ENCODE measurements around the gene LSAMP. TPM values are rescaled to one million over a fixed set of nuclear protein-coding genes. Genes with fewer than 3 reads are reported as not detected.
"Not testable (repeated sequence)": the region's sequence is repeated elsewhere in the genome, so short reads cannot be mapped to it uniquely, and the experiment has no call there.

LSAMP gene
- total RNA-seq, 1 donor from 2014 or later = 5.0 TPM

DNA sequence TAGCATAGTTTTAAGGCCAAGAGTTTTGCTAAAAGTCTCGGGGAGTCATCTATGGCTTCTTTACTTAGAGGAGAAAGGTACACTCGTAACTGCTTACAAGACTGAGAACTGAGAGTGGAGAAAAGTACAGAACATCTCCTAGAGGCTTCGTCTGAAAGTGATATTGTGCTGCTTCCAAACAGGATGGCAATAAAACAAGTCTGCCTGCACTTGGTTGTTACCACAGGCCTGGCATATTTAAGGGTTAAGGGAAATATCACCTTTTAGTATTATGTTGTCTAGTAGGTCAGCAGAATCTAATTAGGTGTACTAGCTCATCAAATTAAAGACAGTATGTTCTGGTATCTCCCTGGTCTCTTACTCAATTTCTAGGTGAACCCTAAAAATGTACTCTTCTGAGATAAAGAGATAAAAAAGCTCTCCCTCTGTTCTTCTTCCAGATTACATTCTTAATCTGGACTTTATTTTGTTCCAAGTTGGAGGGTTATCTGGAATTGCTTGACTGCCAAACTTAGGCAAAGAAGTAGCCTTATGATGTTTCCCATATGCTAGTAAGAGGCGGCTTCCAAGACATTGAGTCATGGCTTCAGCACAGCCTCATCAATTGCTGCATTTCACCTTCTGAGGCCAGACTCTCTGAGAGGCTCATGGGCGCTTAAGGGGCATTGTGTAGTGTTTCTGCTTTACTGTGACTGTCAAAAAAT, 181.3 kb downstream of the LSAMP start:
- no peak for DNase-seq (ENCODE audit: missing footprints)
- intact Hi-C loops (cut with DNase I) = no loop called here
- ATAC-seq = peak; percentile 84

GRCh38 chr3:116260491-116260890, 184.8 kb downstream of the LSAMP start:
- intact Hi-C loops (cut with DNase I) = no loop called here
- DNase-seq (ENCODE audit: missing footprints) (no peak), ATAC-seq (no peak)

DNA sequence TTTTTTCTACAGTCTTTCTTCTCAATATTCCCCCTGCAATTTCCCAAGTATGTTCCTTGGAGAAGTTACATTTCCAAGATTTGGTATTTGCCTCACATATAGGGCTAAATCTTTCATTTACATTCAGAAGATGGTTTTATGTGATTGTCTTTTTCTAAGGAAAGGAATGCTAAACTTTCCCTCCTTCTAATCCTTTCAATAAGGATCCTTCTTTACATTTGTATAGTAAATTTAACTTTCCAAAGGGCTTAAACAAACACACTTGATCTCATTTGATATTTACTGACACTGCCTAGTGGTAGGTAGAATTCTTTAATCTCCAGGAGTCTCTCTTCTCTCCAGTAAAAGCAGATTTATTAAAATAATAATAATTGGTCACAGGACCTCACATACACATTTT, 185.3 kb downstream of the LSAMP start:
- intact Hi-C loops (cut with DNase I) = no loop called here
- no peak for ATAC-seq
- no peak for DNase-seq (ENCODE audit: missing footprints)

- no peak for DNase-seq (ENCODE audit: missing footprints)
- intact Hi-C loops (cut with DNase I) = no loop called here
- no peak for ATAC-seq
Observed at GRCh38 chr3:116256843-116257485, 188.3 kb downstream of the LSAMP start.

DNA sequence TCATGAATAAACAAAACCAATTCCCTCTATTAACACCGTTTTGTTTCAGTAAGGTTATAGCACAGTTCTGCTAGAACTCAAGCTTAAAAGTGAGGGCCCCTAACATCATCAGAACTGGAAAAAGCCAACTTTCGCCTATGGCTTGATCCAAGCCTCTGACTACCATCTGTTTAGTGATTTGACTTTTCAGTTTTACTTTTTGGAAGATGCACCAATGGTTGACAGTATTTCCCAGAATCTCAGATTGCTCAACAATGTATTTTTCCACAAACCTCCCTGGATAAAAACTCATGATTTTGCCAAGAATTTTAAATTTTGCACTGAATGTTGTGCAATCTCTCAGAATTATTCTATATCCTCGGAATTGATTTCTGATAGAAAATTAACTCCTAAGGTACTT, 190.7 kb downstream of the LSAMP start:
- intact Hi-C loops (cut with DNase I) = no loop called here
- ATAC-seq (peak; percentile 83), DNase-seq (ENCODE audit: missing footprints) (no peak)

- DNase-seq (ENCODE audit: missing footprints) (no peak), ATAC-seq (no peak)
- intact Hi-C loops (cut with DNase I) = no loop called here
Observed at GRCh38 chr3:116253511-116253910, 191.8 kb downstream of the LSAMP start.

DNA sequence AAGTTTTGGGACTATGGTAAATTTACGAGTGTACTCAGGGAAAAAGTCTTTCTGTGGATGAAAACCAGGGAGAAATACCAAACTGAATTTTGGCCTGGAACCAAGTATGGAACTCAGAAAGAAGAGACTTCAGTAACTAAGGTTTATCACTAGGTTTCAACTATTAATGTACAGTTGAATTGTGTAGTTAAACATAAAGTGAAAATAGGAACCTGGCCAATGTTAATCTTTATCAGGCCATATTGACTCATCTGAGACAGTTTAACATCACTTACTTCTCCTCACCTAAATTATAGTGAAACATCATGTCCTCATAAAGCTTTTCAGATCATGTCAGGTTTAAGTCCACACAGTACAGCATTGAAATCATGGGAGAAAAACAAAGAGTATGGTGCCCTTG, 197.7 kb downstream of the LSAMP start:
- DNase-seq (ENCODE audit: missing footprints) (no peak), ATAC-seq (no peak)
- intact Hi-C loops (cut with DNase I) = no loop called here

- ATAC-seq = no peak
- intact Hi-C loops (cut with DNase I) = no loop called here
- no peak for DNase-seq (ENCODE audit: missing footprints)
Observed at GRCh38 chr3:116246406-116246980, 198.8 kb downstream of the LSAMP start.

- intact Hi-C loops (cut with DNase I) = no loop called here
- ATAC-seq (no peak), DNase-seq (ENCODE audit: missing footprints) (no peak)
Observed at GRCh38 chr3:116242825-116243224, 202.5 kb downstream of the LSAMP start.

DNA sequence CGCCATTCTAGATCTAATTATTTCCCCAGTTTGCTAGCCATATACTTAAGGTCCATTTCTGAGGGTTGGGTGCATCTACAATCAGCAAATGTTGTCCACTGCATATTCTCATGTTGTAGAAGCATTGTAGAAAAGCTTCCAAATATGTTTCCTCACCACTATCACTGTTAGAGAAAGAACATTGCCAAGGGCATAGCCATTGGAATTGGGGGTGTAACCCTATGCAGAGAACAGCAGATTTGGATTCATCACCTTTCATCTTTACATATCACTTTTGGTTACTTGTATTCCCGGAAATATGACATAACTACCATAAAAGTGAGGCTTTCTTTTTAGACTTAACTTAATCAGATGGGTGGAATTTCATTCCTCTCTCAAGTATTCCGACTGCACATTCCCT, 203.6 kb downstream of the LSAMP start:
- ATAC-seq (no peak), DNase-seq (ENCODE audit: missing footprints) (no peak)
- intact Hi-C loops (cut with DNase I) = no loop called here

DNA sequence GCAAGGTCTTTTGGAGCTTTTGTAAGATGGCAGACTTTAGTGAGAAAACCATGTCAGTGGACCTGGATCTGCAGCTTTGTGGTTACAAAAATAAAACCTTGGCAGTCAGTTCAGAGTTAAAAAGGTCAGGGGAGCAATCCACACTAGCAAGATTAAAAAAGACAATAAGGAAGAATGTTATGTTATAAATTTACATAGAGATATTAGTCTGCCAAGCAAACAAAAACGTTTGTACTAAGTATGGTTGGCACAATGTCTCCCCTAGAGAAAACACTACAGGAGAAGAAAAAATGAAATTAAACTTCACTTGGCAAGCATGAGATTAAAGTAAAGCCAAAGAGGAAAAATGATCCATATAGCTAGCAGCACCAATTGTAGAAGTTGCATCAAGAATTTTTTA, 205.0 kb downstream of the LSAMP start:
- DNase-seq (ENCODE audit: missing footprints) (no peak), ATAC-seq (no peak)
- intact Hi-C loops (cut with DNase I) = no loop called here

DNA sequence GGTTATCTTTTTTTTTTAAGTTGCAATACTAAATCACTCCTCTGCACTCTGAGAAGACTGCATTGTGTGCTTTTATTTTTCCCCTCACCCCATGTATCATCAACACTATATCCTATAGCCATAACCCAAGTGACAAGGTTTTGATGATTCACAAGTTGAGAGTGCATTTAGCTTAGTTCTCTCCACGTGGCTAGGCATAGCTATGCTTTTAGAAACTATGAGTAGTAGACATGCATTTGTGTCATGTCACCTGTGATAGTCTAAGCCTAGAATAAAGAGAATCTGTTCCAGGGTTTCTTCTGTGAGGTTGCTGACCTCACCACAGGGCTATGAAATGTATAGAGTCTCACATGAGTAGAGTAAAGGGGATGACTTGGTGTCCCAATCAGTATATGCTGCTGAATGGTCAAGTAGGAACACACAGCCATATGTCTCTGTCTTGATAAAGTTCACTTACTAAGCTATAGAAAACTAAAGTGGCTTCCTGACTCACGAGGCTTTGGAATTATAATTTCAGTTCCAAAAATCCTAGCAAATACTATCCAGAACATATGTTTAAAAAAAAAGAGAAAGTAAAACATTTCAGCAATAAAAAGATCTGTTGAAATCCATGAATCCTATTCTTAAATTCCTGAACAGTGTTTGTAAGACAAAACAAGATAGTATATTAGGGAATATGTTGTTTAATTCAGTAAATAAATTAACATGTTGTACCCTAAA, 206.3 kb downstream of the LSAMP start:
- DNase-seq (ENCODE audit: missing footprints) = no peak
- no peak for ATAC-seq
- intact Hi-C loops (cut with DNase I) = no loop called here

- DNase-seq (ENCODE audit: missing footprints) = no peak
- intact Hi-C loops (cut with DNase I) = no loop called here
- peak; percentile 16 for ATAC-seq
Observed at GRCh38 chr3:116233711-116234357, 211.5 kb downstream of the LSAMP start.

GRCh38 chr3:116230431-116231020, 214.8 kb downstream of the LSAMP start:
- intact Hi-C loops (cut with DNase I) = no loop called here
- DNase-seq (ENCODE audit: missing footprints) (no peak), ATAC-seq (no peak)

GRCh38 chr3:116226266-116226665, 219.0 kb downstream of the LSAMP start:
- intact Hi-C loops (cut with DNase I) = no loop called here
- no peak for ATAC-seq
- DNase-seq (ENCODE audit: missing footprints) = no peak

GRCh38 chr3:116216761-116217160, 228.5 kb downstream of the LSAMP start:
- no peak for DNase-seq (ENCODE audit: missing footprints)
- intact Hi-C loops (cut with DNase I) = no loop called here
- ATAC-seq = no peak

- intact Hi-C loops (cut with DNase I) = no loop called here
- ATAC-seq (no peak), DNase-seq (ENCODE audit: missing footprints) (no peak)
Observed at GRCh38 chr3:116211901-116212300, 233.4 kb downstream of the LSAMP start.

DNA sequence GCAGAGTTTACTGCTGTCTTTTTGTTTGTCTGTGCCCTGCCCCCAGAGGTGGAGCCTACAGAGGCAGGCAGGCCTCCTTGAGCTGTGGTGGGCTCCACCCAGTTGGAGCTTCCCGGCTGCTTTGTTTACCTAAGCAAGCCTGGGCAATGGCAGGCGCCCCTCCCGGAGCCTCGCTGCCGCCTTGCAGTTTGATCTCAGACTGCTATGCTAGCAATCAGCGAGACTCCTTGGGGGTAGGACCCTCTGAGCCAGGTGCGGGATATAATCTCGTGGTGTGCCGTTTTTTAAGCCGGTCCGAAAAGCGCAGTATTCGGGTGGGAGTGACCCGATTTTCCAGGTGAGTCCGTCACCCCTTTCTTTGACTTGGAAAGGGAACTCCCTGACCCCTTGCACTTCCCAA, 236.5 kb downstream of the LSAMP start:
- intact Hi-C loops (cut with DNase I) = not testable (repeated sequence)

More for the DNA sequence above, 236.5 kb downstream of the LSAMP start:
- not testable (repeated sequence) for ATAC-seq; DNase-seq (ENCODE audit: missing footprints)

Measured in Right ventricle myocardium inferior (tissue), 1 donor.